ENCODE results near the gene PEX14.

DNA sequence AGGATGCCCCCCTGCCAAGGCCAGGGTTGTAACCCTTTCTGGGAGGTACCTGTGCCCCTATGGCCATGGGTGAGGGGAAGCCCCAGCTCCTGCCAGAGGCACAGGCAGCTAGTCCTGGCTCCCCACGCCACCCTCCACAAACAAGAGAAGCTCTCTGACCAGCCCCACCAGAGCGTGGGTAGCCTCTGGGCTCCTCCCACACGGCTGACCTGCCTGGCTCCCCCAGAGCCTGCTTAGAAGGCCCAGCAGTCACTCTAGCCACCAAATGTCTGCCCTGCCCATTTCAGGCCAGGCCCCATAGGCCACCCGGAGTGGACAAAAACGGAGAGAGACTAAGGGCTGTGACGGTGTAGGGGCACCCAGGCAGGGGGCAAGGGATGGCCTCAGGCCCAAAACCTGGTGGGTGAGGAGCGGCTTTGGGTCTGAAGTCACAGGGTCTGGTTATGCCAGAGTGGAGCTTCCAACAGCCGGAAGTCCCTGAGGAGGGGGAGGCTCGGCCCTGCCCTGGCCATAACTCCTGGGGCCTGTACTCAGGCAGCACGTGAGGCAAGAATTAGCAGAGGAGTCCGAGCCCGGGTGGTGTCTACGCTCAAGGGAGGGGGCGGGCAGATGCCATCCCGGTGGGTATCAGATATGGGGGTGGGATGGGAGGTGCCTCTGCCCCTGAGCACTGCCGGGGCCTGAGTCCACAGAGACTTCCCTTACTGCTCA, 166.2 kb downstream of the PEX14 start:
- TF ChIP-seq, protein P1, sequence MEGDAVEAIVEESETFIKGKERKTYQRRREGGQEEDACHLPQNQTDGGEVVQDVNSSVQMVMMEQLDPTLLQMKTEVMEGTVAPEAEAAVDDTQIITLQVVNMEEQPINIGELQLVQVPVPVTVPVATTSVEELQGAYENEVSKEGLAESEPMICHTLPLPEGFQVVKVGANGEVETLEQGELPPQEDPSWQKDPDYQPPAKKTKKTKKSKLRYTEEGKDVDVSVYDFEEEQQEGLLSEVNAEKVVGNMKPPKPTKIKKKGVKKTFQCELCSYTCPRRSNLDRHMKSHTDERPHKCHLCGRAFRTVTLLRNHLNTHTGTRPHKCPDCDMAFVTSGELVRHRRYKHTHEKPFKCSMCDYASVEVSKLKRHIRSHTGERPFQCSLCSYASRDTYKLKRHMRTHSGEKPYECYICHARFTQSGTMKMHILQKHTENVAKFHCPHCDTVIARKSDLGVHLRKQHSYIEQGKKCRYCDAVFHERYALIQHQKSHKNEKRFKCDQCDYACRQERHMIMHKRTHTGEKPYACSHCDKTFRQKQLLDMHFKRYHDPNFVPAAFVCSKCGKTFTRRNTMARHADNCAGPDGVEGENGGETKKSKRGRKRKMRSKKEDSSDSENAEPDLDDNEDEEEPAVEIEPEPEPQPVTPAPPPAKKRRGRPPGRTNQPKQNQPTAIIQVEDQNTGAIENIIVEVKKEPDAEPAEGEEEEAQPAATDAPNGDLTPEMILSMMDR (IDR thresholded peaks at IDR 0.05): no peak
- no peak for TF ChIP-seq TCF7L2 (IDR thresholded peaks at IDR 0.05; ENCODE audit: low read depth, low read length)
- TF ChIP-seq, protein P2, sequence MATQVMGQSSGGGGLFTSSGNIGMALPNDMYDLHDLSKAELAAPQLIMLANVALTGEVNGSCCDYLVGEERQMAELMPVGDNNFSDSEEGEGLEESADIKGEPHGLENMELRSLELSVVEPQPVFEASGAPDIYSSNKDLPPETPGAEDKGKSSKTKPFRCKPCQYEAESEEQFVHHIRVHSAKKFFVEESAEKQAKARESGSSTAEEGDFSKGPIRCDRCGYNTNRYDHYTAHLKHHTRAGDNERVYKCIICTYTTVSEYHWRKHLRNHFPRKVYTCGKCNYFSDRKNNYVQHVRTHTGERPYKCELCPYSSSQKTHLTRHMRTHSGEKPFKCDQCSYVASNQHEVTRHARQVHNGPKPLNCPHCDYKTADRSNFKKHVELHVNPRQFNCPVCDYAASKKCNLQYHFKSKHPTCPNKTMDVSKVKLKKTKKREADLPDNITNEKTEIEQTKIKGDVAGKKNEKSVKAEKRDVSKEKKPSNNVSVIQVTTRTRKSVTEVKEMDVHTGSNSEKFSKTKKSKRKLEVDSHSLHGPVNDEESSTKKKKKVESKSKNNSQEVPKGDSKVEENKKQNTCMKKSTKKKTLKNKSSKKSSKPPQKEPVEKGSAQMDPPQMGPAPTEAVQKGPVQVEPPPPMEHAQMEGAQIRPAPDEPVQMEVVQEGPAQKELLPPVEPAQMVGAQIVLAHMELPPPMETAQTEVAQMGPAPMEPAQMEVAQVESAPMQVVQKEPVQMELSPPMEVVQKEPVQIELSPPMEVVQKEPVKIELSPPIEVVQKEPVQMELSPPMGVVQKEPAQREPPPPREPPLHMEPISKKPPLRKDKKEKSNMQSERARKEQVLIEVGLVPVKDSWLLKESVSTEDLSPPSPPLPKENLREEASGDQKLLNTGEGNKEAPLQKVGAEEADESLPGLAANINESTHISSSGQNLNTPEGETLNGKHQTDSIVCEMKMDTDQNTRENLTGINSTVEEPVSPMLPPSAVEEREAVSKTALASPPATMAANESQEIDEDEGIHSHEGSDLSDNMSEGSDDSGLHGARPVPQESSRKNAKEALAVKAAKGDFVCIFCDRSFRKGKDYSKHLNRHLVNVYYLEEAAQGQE (IDR thresholded peaks at IDR 0.05; ENCODE audit: insufficient read depth in 1 of 2, low read depth in 2 of 2, low read length in 1 of 2): no peak

Data from Panc1 (cell line).